WTC11 (cell line): ENCODE data around the gene VEPH1. TPM values are rescaled to one million over a fixed set of nuclear protein-coding genes. Genes with fewer than 3 reads are reported as not detected.

ENCODE experiments used
- ATAC-seq: fragments of 200-7000 bp; cut with Tn5 transposase; 2 replicates; pipeline ENCODE4 v1.10.0; 2021; ENCODE audit warnings: mild to moderate bottlenecking, moderate library complexity
- CTCF ChIA-PET: fragments of 300-600 bp; sonication (Branson Sonifier 250); formaldehyde crosslinking; loops from one replicate; lab custom pipeline; 2021; ENCODE audit warnings: antibody characterized with exemption; lab: Charles Lee
- POLR2A ChIA-PET: fragments of 350-600 bp; sonication (Branson Sonifier 250); formaldehyde crosslinking; loops from one replicate; lab custom pipeline; 2021; ENCODE audit warnings: antibody characterized with exemption; lab: Charles Lee
- DNase-seq: peaks from one replicate; pipeline ENCODE4 v3.0.0; 2021; ENCODE audit warnings: low spot score
- H3K27ac Mint-ChIP-seq: 2 replicates; pipeline ENCODE4 v1.8.0; 2021; ENCODE audit warnings: mixed read lengths
- H3K27me3 Mint-ChIP-seq: 2 replicates; pipeline ENCODE4 v1.8.0; 2021; ENCODE audit warnings: low read depth, mild to moderate bottlenecking, moderate library complexity, mixed read lengths
- H3K36me3 Mint-ChIP-seq: 2 replicates; pipeline ENCODE4 v1.8.0; 2021; ENCODE audit warnings: mixed read lengths
- H3K4me1 Mint-ChIP-seq: 2 replicates; pipeline ENCODE4 v1.8.0; 2022; ENCODE audit warnings: mixed read lengths
- H3K4me3 Mint-ChIP-seq: 2 replicates; pipeline ENCODE4 v1.8.0; 2021; ENCODE audit warnings: mild to moderate bottlenecking, moderate library complexity, mixed read lengths
- H3K9me3 Mint-ChIP-seq: 2 replicates; pipeline ENCODE4 v1.8.0; 2021; ENCODE audit warnings: mixed read lengths
- ELF4 ChIP-seq: sonication (generic); formaldehyde crosslinking; IDR thresholded peaks from 2 replicates; pipeline ENCODE4 v1.8.1; 2022; ENCODE audit warnings: low read depth, mild to moderate bottlenecking, moderate library complexity, missing genetic modification reagents
- GABPB1 ChIP-seq: sonication (generic); formaldehyde crosslinking; IDR thresholded peaks from 2 replicates; pipeline ENCODE4 v1.8.1; 2023; ENCODE audit warnings: mild to moderate bottlenecking, missing genetic modification reagents
- IRF2 ChIP-seq: sonication (generic); formaldehyde crosslinking; IDR thresholded peaks from 2 replicates; pipeline ENCODE4 v1.8.0; 2022; ENCODE audit warnings: low read depth, missing genetic modification reagents, borderline replicate concordance
- MXD4 ChIP-seq: fragments of 250-450 bp; sonication (Bioruptor Pico); IDR thresholded peaks from 2 replicates; pipeline ENCODE4 v1.8.0; 2021; ENCODE audit warnings: mild to moderate bottlenecking, moderate library complexity, borderline replicate concordance
- NFYB ChIP-seq: sonication (generic); formaldehyde crosslinking; conservative IDR thresholded peaks from 2 replicates; pipeline ENCODE4 v1.8.0; 2022; ENCODE audit warnings: low read depth, missing genetic modification reagents
- NR2C2 ChIP-seq: sonication (generic); formaldehyde crosslinking; IDR thresholded peaks from 2 replicates; pipeline ENCODE4 v1.8.0; 2022; ENCODE audit warnings: mild to moderate bottlenecking, missing genetic modification reagents
- NR3C1 ChIP-seq: sonication (generic); formaldehyde crosslinking; conservative IDR thresholded peaks from 2 replicates; pipeline ENCODE4 v1.8.1; 2023; ENCODE audit warnings: low read depth, mild to moderate bottlenecking, missing genetic modification reagents
- SOX15 ChIP-seq: fragments of 250-450 bp; sonication (Bioruptor Pico); IDR thresholded peaks from 2 replicates; pipeline ENCODE4 v1.9.0; 2021; ENCODE audit warnings: mild to moderate bottlenecking
- TEAD1 ChIP-seq: sonication (generic); formaldehyde crosslinking; IDR thresholded peaks from 2 replicates; pipeline ENCODE4 v1.8.0; 2022; ENCODE audit warnings: mild to moderate bottlenecking, missing genetic modification reagents
- ZNF219 ChIP-seq: sonication (generic); formaldehyde crosslinking; IDR thresholded peaks from 2 replicates; pipeline ENCODE4 v1.8.0; 2023; ENCODE audit warnings: missing genetic modification reagents, mild to moderate bottlenecking, borderline replicate concordance
- total RNA-seq: library from RNA; stranded (reverse); gene quantifications from 3 replicates; pipeline ENCODE4 v1.2.3, GENCODE V29; 2021
- TF ChIP-seq, protein P1 (sequence below): sonication (generic); formaldehyde crosslinking; IDR thresholded peaks from 2 replicates; pipeline ENCODE4 v1.8.0; 2023; ENCODE audit warnings: missing genetic modification reagents, mild to moderate bottlenecking, borderline replicate concordance
- TF ChIP-seq, protein P2 (sequence below): sonication (generic); formaldehyde crosslinking; IDR thresholded peaks from 2 replicates; pipeline ENCODE4 v1.8.1; 2022; ENCODE audit warnings: mild to moderate bottlenecking, missing genetic modification reagents, moderate library complexity, borderline replicate concordance
- TF ChIP-seq, protein P3 (sequence below): fragments of 250-450 bp; sonication (Bioruptor Pico); IDR thresholded peaks from 2 replicates; pipeline ENCODE4 v1.9.0; 2021; ENCODE audit warnings: mild to moderate bottlenecking
- TF ChIP-seq, protein P4 (sequence below): sonication (generic); formaldehyde crosslinking; IDR thresholded peaks from 2 replicates; pipeline ENCODE4 v1.8.1; 2023; ENCODE audit warnings: mild to moderate bottlenecking, missing genetic modification reagents
- TF ChIP-seq, protein P5 (sequence below): sonication (generic); formaldehyde crosslinking; IDR thresholded peaks from 2 replicates; pipeline ENCODE4 v1.8.0; 2022; ENCODE audit warnings: mild to moderate bottlenecking, missing genetic modification reagents
- TF ChIP-seq, protein P6 (sequence below): sonication (generic); formaldehyde crosslinking; IDR thresholded peaks from 2 replicates; pipeline ENCODE4 v1.8.1; 2022; ENCODE audit warnings: low read depth, mild to moderate bottlenecking, moderate library complexity, missing genetic modification reagents, borderline replicate concordance
- TF ChIP-seq, protein P7 (sequence below): sonication (generic); formaldehyde crosslinking; IDR thresholded peaks from 2 replicates; pipeline ENCODE4 v1.8.1; 2022; ENCODE audit warnings: missing genetic modification reagents, borderline replicate concordance

The VEPH1 gene
- total RNA-seq, 1 experiment from 2014 or later: 10.8 TPM

DNA sequence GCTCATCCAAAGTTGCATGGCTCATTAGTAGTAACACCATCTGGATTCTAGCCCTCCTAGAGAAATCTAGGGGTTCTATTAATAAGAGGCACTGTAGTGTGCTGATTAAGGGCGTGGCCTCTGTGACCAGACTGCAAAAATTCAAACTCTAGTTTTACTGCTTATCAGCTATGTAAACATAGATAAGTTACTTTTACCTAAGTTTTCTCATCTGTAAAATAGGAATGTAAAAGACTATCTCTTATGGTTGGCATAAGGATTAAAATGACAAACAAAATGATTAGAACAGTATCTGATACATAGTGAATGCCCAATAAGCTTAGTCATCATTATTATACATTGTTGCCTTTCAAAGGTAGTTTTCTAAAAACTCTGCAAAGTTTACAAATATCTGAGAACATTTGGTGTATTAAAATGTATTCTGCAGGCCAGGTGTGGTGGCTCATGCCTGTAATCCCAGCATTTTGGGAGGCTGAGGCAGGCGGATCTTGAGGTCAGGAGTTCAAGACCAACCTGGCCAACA, 62.1 kb downstream of the VEPH1 start (continued):
- TF ChIP-seq, protein P1, sequence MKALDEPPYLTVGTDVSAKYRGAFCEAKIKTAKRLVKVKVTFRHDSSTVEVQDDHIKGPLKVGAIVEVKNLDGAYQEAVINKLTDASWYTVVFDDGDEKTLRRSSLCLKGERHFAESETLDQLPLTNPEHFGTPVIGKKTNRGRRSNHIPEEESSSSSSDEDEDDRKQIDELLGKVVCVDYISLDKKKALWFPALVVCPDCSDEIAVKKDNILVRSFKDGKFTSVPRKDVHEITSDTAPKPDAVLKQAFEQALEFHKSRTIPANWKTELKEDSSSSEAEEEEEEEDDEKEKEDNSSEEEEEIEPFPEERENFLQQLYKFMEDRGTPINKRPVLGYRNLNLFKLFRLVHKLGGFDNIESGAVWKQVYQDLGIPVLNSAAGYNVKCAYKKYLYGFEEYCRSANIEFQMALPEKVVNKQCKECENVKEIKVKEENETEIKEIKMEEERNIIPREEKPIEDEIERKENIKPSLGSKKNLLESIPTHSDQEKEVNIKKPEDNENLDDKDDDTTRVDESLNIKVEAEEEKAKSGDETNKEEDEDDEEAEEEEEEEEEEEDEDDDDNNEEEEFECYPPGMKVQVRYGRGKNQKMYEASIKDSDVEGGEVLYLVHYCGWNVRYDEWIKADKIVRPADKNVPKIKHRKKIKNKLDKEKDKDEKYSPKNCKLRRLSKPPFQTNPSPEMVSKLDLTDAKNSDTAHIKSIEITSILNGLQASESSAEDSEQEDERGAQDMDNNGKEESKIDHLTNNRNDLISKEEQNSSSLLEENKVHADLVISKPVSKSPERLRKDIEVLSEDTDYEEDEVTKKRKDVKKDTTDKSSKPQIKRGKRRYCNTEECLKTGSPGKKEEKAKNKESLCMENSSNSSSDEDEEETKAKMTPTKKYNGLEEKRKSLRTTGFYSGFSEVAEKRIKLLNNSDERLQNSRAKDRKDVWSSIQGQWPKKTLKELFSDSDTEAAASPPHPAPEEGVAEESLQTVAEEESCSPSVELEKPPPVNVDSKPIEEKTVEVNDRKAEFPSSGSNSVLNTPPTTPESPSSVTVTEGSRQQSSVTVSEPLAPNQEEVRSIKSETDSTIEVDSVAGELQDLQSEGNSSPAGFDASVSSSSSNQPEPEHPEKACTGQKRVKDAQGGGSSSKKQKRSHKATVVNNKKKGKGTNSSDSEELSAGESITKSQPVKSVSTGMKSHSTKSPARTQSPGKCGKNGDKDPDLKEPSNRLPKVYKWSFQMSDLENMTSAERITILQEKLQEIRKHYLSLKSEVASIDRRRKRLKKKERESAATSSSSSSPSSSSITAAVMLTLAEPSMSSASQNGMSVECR (CRISPR knock-in tag): no peak
- TF ChIP-seq SOX15 (CRISPR knock-in tag) (no peak), IRF2 (CRISPR knock-in tag) (no peak), GABPB1 (no peak), TEAD1 (CRISPR knock-in tag) (no peak)
- TF ChIP-seq, protein P2, sequence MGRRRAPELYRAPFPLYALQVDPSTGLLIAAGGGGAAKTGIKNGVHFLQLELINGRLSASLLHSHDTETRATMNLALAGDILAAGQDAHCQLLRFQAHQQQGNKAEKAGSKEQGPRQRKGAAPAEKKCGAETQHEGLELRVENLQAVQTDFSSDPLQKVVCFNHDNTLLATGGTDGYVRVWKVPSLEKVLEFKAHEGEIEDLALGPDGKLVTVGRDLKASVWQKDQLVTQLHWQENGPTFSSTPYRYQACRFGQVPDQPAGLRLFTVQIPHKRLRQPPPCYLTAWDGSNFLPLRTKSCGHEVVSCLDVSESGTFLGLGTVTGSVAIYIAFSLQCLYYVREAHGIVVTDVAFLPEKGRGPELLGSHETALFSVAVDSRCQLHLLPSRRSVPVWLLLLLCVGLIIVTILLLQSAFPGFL (CRISPR knock-in tag): no peak
- TF ChIP-seq, all 79 proteins: peak for 0

DNA sequence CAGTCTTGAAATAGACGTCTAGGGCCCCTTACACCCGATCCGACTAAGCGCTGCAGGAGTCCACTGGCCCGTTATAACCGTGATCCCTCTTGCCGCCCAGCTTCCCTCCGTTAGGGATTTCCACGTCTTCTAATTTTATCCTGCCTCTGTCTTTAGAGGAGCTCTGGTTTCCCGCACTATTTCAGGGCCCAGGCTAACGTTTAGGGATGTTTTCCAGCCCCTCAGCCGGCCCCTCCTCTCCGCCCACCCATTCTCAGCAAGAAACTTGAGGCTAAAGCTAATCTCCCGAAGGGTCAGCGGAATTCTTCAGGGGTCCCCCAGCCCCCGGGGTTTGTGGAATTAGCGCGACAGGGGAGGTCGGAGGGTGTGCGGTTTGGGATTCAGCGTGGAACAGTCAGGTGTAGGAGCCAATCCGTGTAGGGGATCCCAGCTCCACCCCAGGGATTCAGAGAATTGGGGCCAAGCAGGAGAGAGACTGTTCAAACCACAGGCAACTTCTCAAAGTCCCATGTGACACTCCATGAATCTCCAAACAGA, 65.0 kb downstream of the VEPH1 start:
- ChIA-PET POLR2A (interaction anchor here (0.5 to 1.8 kb wide), 7 partner anchors 41 to 278 kb away, joined by 3 to 16 read pairs (median 6); partner anchors contain the start of gene CCNL1), CTCF (interaction anchor here (0.9 to 2.1 kb wide), 11 partner anchors 55 to 237 kb away, joined by 3 to 15 read pairs (median 5); no protein-coding TSS in a partner anchor)
- Mint-ChIP-seq H3K27me3 (peaks cover 34% of the 10 kb centered on the region), H3K4me3 (peak overlapping the region; percentile 78), H3K4me1 (peaks cover 19% of the 10 kb centered on the region), H3K36me3 (no peaks in the 10 kb centered on the region), H3K9me3 (no peaks in the 10 kb centered on the region), H3K27ac (no peak overlapping the region)
- DNase-seq (peak; percentile 16), ATAC-seq (peak; percentile 11)
- TF ChIP-seq, protein P3, sequence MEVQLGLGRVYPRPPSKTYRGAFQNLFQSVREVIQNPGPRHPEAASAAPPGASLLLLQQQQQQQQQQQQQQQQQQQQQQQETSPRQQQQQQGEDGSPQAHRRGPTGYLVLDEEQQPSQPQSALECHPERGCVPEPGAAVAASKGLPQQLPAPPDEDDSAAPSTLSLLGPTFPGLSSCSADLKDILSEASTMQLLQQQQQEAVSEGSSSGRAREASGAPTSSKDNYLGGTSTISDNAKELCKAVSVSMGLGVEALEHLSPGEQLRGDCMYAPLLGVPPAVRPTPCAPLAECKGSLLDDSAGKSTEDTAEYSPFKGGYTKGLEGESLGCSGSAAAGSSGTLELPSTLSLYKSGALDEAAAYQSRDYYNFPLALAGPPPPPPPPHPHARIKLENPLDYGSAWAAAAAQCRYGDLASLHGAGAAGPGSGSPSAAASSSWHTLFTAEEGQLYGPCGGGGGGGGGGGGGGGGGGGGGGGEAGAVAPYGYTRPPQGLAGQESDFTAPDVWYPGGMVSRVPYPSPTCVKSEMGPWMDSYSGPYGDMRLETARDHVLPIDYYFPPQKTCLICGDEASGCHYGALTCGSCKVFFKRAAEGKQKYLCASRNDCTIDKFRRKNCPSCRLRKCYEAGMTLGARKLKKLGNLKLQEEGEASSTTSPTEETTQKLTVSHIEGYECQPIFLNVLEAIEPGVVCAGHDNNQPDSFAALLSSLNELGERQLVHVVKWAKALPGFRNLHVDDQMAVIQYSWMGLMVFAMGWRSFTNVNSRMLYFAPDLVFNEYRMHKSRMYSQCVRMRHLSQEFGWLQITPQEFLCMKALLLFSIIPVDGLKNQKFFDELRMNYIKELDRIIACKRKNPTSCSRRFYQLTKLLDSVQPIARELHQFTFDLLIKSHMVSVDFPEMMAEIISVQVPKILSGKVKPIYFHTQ: no peak
- TF ChIP-seq, protein P4, sequence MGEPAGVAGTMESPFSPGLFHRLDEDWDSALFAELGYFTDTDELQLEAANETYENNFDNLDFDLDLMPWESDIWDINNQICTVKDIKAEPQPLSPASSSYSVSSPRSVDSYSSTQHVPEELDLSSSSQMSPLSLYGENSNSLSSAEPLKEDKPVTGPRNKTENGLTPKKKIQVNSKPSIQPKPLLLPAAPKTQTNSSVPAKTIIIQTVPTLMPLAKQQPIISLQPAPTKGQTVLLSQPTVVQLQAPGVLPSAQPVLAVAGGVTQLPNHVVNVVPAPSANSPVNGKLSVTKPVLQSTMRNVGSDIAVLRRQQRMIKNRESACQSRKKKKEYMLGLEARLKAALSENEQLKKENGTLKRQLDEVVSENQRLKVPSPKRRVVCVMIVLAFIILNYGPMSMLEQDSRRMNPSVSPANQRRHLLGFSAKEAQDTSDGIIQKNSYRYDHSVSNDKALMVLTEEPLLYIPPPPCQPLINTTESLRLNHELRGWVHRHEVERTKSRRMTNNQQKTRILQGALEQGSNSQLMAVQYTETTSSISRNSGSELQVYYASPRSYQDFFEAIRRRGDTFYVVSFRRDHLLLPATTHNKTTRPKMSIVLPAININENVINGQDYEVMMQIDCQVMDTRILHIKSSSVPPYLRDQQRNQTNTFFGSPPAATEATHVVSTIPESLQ (CRISPR knock-in tag): no peak
- TF ChIP-seq NFYB (CRISPR knock-in tag) (no peak), ZNF219 (CRISPR knock-in tag) (no peak), NR3C1 (CRISPR knock-in tag) (no peak), NR2C2 (CRISPR knock-in tag) (no peak), MXD4 (CRISPR knock-in tag) (no peak), ELF4 (CRISPR knock-in tag) (no peak)
- TF ChIP-seq, protein P5, sequence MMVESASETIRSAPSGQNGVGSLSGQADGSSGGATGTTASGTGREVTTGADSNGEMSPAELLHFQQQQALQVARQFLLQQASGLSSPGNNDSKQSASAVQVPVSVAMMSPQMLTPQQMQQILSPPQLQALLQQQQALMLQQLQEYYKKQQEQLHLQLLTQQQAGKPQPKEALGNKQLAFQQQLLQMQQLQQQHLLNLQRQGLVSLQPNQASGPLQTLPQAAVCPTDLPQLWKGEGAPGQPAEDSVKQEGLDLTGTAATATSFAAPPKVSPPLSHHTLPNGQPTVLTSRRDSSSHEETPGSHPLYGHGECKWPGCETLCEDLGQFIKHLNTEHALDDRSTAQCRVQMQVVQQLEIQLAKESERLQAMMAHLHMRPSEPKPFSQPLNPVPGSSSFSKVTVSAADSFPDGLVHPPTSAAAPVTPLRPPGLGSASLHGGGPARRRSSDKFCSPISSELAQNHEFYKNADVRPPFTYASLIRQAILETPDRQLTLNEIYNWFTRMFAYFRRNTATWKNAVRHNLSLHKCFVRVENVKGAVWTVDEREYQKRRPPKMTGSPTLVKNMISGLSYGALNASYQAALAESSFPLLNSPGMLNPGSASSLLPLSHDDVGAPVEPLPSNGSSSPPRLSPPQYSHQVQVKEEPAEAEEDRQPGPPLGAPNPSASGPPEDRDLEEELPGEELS (CRISPR knock-in tag): no peak
- TF ChIP-seq, protein P6, sequence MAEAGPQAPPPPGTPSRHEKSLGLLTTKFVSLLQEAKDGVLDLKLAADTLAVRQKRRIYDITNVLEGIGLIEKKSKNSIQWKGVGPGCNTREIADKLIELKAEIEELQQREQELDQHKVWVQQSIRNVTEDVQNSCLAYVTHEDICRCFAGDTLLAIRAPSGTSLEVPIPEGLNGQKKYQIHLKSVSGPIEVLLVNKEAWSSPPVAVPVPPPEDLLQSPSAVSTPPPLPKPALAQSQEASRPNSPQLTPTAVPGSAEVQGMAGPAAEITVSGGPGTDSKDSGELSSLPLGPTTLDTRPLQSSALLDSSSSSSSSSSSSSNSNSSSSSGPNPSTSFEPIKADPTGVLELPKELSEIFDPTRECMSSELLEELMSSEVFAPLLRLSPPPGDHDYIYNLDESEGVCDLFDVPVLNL (CRISPR knock-in tag): no peak
- TF ChIP-seq, protein P7, sequence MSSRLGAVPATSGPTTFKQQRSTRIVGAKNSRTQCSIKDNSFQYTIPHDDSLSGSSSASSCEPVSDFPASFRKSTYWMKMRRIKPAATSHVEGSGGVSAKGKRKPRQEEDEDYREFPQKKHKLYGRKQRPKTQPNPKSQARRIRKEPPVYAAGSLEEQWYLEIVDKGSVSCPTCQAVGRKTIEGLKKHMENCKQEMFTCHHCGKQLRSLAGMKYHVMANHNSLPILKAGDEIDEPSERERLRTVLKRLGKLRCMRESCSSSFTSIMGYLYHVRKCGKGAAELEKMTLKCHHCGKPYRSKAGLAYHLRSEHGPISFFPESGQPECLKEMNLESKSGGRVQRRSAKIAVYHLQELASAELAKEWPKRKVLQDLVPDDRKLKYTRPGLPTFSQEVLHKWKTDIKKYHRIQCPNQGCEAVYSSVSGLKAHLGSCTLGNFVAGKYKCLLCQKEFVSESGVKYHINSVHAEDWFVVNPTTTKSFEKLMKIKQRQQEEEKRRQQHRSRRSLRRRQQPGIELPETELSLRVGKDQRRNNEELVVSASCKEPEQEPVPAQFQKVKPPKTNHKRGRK (CRISPR knock-in tag): no peak
